ENCODE data around the gene E2F1.

The E2F1 gene

DNA sequence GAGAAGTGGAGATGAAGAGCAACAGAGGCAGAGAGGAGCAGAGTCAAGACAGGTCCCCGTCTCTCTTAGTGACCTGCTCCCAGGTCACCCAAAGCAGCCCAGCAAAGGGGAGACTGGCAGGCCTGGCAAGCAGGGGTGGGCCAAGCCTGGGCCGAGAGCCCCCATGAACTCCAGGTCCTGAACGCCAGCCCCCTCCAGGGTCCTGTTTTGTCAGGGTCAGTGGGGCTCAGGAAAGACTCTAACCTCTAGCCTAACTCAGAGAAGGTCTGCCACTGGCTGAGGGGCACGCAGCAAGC is 13.1 kb downstream of the E2F1 start:
- DNase-seq: no peak

DNA sequence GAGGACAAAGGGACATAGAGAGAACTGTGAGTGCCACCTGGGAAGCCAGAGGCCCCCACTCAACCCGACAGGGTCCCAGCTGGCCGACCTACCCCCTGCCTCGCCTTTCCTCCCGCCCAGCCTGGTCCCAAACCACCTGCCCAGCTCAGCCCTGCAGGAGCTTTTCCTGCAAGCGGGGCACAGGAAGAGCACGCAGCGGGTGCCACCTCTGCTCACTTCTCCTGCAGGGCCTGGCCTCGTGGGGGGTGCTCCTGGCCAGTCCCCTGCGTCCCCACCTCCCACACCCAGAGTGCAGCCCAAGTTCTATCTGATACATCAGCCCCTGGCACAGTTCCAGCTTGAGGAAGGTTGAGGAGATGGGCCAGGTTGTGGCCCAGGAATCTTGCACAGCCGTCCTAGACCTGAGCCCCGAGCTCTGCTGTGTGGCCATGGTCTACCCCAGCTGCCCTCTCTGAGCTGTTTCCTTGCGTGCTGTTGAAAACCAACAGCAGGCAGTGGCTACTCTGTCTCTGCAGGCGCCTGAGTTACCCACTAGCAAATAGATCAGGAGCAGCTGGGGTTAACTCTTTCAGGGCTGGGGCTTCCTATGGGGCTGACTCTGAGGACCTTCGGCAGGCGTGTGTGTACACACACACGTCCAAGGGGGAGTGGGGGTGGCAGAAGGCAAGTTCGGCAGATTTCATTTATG is 13.6 kb downstream of the E2F1 start:
- peak in 1 of 58 donors; percentile 11 for DNase-seq

DNA sequence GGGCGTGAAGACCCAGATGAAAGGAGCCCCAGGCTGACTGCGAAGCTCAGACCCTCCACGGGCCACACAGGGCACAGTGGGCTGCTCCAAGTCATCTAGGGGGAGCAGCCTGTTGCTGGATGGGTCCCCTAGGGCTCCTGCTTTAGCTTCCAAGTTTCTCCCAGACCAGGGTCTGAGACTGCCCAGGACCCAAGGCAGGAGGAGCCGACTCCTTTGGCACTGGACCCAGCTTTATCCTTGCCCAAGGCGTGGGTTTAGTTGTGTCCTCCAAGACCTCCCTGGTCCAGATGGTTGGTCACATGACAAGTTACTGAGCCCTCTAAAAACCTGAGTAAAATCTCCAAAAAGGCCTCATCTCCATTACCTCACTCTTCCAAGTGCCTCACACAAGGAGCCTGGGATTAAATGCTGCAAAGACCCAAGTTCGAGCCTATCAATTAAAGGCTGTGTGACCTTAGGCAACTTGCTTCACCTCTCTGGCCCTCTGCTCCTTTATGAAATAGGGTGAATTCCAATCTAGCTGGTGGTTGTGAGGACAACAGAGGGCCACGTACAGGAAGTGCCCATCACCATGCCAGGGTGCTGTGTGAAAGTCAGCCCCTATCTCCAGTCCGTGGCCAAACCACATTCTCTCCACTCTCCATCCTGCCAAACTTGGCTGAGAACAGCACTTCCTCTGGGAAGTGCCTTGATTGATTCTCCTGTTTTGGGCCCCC is 14.5 kb downstream of the E2F1 start:
- no peak for DNase-seq

DNA sequence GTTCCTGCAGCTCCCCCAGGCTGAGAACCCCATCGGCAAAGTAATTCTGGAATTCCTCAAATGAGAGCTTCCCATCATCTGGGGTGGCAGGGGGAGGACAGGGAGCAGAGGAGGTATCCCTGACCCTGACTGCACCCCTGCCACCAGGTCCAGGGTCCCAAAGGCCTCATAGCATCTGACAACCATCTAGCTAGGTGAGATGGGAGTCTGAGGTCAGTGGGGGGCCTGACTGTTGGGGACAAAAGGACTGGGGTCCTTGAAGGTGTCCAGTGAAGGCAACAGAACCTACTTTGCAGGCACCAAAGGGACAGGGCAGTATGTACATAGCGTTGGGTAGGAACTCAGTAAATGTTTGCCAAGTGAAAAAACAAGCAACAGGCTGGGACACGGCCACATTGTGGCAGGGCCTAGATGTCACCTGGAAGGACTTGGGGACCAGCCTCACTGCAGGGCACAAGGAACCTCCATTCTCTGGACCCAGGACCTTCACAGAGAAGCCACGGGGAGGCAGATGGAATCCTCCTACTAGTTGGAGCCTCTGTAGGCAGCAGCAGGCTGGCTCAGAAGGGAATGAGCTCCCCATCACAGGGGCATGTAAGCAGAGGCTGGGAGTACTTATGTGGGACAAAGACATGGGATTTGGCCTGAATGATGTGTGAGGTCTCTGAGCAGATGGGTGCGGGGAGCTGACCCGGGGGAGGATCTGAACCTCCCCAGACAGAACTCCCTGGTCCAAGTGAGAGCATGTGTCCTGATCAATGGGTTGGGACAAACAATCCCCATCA is 15.3 kb downstream of the E2F1 start:
- no peak for DNase-seq

DNA sequence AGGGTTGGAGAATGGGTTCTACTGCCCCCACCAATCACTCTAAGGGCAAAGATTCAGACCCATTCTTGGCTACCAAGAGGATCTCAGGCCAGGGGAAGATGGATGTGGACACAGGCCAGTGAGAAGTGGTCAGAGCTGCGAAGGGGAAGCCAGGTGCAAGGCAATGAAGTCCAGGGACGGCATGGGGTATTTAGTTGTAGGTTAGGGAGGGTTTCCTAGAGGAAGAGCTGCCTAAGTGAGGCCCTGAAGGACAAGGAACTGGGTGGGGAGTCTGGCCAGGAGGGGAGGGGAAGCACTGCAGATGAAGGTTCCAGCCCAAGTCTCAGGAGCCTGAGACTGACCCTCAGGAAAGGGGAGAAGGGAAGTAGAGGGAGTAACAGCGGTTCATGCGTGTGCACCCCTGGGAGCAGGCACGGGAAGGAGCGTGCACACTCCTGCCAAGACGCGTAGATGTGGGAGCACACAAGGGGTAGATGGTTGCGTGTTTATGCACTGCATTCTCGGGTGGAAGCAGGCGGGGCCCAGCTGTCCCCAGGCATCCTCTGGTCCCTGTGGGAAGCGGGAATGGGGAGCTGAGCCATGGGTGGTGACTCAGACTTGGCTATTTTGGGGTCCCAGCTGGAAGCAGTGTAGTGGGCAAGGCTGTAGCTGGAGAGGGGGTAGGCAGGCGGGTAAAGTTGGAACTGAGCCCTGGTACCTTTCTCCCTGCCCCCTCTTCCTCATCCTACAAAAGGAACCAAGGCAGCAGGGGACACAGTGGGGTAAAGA is 16.1 kb downstream of the E2F1 start:
- DNase-seq: peak in 39 of 58 donors; percentile 13 to 82 (median 49)

DNA sequence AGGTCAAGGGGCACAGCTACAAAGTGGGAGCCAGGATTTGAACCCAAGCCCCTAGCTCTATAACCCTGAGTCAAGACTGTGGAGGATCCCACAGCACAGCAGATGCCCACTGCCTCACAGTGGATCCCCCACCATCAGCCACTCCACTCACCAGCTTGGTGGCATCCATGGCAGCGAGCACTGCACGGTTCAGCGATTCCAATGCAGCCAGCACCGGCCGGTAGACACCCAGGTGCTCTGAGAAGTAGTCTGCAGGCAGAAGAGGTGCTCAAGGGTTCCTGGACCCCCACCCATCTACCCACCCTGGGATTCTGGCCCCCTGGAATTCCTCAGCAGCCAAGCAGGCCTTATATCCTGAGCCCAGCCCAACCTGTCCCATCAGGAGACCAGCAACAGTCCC is 17.0 kb downstream of the E2F1 start:
- no peak for DNase-seq

DNA sequence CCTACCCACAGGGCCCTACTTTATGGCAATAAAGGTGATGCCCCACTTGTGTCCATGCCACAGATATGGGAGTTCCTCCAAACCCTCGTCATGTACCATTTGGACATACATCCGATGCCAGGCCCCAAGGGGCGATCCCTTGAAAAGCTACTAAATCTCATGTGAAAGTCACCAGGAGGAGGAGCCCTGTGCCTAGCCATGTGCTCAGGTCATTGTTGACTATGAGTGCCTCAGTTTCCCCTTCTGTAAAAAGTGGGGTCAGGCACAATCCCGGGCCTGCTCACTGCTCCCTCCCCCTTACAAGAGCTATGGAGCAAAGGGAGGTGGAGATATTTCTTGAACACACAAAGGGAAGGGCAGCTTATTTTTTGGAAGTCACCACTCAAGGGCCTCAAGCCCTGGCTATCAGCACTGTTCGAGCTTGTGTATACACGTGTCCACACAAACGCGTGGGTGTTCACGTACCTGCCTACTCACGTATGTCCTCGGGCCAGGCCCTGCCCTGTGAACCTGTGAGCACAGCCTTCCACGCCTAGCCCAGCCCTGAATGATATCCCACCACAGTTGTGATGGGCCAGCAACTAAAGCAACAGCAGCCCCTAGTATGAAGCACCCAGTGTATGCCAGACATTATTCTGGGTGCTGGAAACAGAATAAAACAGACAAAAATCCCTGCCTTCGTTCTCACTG is 17.6 kb downstream of the E2F1 start:
- no peak for DNase-seq

DNA sequence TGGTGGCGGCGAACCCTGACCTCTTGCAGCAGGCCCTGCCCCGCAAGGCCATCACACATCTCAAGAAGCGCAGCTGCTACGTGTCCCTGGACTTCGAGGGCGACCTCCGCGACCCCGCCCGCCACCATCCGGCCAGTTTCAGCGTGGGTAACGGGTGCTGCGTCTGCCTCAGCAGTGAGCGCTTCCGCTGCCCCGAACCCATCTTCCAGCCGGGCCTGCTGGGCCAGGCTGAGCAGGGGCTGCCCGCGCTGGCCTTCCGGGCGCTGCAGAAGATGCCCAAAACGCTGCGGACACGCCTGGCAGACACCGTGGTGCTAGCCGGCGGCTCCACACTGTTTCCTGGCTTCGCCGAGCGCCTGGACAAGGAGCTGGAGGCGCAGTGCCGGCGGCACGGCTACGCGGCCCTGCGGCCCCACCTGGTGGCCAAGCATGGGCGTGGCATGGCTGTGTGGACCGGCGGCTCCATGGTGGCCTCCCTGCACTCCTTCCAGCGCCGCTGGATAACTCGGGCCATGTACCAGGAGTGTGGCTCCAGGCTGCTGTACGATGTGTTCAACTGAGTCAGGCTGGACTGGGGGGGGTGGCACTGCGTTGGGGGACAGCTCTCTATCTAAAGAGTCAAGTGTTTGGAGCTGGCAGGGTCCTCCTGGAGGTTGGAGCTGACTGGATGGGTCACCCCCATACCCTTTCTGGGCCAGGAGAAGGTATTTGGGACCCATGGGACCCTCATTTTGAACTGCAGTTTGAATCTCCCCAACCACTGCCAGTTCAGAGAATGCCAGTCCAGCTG is 18.3 kb downstream of the E2F1 start:
- peak in 52 of 58 donors; percentile 12 to 82 (median 62) for DNase-seq

DNA sequence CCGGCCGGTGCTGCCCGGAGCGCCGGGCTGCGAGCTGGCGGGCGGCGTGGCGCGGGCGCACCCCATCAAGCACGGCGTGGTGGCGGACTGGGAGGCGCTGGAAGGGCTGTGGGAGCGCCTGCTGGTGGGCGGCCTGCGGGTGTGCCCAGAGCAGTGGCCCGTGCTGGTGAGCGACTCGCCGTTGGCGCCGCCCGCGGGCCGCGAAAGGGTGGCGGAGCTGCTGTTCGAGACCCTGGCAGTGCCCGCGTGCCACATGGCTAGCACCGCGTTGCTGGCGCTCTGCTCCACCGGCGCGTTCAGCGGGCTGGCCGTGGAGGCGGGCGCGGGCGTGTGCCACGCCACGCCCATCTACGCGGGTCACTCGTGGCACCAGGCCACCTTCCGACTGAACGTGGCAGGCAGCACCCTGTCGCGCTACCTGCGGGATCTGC is 18.9 kb downstream of the E2F1 start:
- DNase-seq: peak in 31 of 58 donors; percentile 22 to 70 (median 52)

DNA sequence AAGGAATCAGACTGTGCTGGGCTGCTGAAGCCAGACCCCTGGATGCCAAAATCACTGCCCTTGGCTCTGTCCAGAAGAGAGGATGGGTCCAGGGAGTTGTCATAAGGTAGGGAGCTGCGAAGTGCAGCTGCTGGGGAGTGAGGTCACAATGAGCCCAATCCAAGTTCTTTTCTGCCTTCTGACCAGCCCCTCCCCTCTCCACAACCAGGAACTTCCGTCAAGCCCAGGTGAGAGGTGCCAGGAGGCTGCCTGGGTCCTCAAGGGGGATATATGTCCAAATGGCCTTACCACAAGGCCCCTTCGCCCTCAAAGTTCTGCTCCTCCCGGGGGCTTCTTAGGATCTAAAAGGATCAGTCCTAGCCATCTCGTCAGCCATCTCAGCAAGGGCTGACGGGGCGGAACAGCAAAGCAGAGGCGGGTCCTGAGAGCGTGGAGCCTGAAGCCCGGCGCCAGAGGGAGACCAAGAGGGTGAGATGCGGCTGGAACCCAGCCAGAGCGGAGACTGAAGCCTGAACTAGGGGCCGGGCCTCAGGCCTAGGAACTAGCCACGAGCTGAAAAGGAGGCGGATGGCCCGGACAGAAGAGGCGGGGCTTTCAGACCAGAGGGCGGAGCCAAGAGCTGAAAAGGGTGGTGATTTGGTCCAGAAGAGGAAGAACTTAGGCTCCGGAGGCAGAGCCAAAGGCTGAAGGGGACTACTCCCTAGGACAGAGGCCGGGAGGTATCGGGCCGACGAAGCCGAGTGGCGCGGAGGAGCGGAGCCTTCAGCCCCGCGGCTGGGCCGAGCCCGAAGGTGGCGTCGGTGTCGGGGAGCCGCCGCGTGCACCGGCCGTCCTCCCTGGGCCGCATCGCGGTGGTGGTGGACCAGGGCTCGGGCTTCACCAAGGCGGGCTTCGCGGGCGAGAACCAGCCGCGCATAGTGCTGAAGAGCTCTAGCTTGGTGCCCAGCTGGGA is 19.6 kb downstream of the E2F1 start, which contains the start of gene ACTL10:
Gene ACTL10 (plus strand): TSS at position 651 of the 952 bp plus-strand sequence. CDS start 555 bp downstream, outside the sequence.
- DNase-seq: peak in 57 of 58 donors; percentile 25 to 98 (median 86)

DNA sequence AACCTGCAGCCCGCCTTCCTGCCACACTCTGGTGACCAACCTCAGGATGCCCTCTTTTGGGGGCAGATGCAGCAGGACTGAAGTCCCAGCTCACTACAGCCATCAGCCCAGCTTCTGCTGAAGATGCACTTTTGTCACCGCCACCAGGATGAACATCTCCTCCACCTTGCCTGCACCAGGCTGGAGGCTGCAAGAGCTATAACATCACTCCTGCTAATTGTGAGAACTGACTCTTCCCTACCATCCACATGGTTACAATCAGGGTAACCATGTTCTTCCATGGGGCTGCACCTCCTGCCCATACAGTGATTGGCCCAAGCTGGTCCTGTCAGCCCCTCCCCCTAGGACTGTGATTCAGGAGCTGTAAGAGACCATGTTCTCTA is 21.4 kb downstream of the E2F1 start:
- peak in 3 of 58 donors; percentile 11 to 37 (median 26) for DNase-seq

DNA sequence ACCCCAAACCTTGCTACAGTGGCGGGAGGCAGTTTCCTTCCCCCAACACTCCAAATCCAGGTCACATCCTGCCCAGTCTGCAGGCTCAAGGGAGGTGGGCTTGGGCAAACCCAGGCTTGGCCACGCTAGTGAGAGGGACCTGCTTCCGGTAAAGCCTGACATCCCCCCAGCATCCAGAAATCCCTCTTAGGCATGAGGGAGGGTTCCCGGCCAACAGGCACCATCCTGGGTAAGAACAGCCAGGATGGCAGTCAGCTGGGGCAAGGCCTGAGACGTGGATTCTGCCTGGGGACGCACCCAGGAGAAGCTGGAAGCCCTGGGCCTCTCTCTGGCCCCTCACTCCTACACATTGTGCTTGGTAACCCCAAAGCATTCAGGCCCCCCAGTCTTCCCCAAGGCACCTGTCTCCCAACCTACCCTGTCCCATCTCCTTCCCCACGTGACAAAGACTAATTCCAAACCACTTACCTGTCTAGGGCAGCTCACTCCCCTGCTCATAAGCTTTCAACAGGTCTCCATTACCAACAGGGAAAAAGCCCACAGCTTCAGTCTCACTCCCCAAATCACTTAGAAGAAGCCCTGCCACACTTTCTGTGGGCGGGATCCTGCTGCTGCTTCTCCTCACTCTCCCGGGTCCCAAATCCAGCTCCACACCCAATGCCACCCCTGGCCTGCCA is 22.0 kb downstream of the E2F1 start:
- DNase-seq: peak in 3 of 58 donors; percentile 34 to 63 (median 35)

DNA sequence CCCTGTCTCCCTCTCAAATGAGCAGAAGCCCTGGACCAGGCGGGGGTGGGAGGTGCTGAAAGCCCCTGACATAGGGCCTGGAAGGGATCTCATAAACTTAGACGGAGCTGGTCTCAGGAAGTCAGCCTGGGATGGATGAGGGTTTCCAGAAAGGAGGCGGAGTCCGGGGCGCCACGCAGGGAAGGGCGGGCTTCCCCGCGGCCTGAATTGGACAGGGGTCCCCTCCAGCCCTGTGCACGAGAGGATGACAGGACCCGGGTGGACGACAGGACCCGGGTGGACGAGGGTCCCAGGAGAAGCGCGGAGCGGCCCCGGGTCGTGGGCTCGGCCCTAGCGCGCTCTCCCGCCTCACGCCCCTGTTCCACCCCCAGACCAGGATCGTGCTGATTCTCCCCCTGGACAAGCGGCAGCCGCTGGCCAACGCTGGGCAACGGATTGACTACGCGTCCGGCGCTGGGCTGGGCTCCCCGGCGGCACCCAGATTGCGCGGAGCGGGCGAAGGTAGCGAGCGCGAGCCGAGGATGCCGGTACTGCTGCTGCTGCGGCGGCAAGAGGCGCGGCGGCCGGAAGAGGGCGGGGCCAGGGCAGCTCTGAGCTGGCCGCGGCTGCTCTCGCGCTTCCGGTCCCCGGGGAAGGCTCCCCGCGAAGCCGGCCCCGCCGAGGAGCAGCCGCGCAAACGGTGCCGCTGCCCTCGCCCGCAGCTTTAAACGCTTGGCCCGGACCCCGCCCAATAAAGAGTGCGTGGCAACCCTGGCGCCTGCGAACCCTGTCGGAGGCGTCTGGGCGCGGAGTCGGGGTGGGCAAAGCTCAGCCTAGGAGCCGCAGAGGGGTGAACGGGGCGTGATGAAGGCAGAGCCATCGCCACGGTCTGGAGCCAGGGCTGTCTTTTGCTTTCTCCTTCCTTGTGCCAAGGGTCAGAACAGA is 22.8 kb downstream of the E2F1 start:
- DNase-seq: peak in 57 of 58 donors; percentile 19 to 82 (median 64)

DNA sequence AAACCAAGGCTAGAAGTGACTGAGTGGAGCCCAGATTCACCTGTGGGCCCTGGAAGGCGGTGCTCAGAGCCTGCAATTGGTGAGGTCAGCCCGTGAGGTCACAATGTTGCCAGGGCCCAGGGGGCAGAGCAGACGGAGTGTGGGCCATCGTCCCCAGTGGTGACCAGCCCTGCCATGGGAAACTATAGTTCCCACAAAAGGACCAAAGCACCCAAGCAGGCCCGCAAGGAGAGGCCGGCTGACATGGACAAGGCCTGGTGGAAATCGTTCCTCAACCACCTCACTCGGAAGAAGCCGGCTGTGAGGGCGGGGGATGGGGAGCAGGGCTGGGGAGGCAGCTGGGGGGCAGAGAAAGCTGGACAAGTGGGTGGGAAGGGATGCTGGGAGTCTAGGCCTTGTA is 24.0 kb downstream of the E2F1 start, which contains the start of gene C20orf144:
Gene C20orf144 (plus strand): TSS at position 156 of the 400 bp plus-strand sequence. CDS start 19 bp downstream, at position 175.
- DNase-seq: no peak

DNA sequence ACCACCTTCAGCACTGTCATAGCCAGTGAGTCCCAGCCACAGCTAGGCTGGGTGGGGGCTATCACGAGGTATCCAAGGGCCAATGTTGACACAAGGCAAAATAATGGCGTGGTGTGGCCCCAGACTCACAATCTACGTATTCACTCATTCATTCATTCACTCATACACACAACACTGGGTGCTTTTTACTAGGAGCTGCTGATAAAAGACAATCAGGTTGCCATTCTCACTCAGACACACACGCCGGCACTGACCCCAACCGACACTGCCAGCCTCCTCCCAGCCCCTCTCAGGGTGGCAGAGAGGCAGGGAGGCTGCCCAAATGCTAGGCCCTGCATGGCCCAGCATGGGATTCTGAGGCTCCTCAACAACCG is 25.5 kb downstream of the E2F1 start:
- no peak for DNase-seq

DNA sequence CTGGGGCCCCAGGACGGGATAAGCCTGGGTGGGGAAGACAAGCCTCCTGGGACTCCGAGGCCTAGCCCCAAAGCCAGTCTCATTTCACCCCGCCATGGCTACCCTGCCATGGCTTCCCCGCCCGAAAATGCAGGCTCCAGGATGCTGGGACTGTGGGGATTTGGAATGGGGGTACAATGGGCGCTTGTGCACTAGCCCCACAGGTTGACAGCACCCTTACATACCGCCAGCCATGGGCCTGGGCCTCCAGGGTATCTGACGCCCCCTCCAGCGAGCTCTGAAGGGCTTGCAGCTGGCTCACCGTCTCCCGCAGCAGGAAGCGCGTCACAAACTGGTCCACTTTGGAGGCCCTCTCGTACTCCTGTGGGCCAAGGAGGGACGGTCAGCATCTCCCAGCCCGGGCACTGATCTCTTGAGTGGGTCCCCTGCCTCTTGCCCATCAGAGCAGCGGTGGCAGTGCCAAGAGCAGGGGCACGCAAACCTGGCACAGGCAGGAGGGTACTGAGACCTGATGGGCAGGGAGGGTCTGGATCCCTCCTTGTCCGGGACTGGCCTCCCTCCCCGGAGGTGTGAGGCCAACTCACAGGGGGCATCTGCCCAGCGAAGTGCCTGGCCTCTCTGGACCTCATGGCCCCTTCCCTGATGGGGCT is 26.0 kb downstream of the E2F1 start:
- no peak for DNase-seq
